ENCODE measurements around the gene TTC33. TPM values are rescaled to one million over a fixed set of nuclear protein-coding genes. Genes with fewer than 3 reads are reported as not detected.

The TTC33 gene
- total and polyA plus RNA-seq, 2 of the 13 experiments (the other 11 are each of a cell fraction or from before 2014, with no cell fraction given) = 4.5 to 20.0 TPM

DNA sequence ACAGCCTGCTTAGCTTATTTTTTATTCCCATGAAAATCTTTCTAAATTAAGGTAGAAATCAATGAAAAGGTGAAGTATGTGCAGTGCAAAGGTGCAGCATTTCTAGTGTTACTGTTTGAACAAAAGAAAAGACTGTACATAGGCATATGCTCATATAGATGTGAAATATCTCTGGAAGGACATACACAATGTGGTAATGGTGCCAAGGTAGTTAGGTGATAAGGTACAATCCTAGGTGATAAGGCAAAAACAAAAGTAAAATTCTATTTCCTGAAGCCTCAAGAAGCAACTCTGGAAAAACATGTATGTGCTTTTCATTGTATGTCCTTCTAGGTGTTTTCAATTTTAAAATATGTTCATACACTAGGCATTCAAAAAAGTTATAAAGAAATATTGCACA lies 215.5 kb downstream of the TTC33 start:
- CTCF ChIA-PET (ENCODE audit: low intra/inter-chr PET ratio, low total read pairs) = no interaction called here
- Histone ChIP-seq H3K36me3 (replicated peaks in 1 of 2; ENCODE audit: control insufficient read depth in 1 of 2, insufficient read depth in 2 of 2, low read length in 2 of 2) (no peaks in the 10 kb centered on the region), H2AFZ (ENCODE audit: low read length) (no peak overlapping the region), H3K4me2 (ENCODE audit: low read depth, low read length) (no peak overlapping the region), H3K79me2 (ENCODE audit: insufficient read depth, low read length) (no peaks in the 10 kb centered on the region), H3K27ac (ENCODE audit: extremely low read length, insufficient read depth, low read length) (no peak overlapping the region), H3K4me3 (replicated peaks in 1 of 3; ENCODE audit: insufficient read depth in 1 of 3, low read depth in 2 of 3, low read length in 3 of 3) (no peak overlapping the region), H3K27me3 (ENCODE audit: control insufficient read depth in 1 of 2, insufficient read depth in 2 of 2, low read length in 2 of 2) (no peaks in the 10 kb centered on the region), H3K4me1 (ENCODE audit: insufficient read depth, low read length) (no peaks in the 10 kb centered on the region), H3K9ac (ENCODE audit: insufficient read depth, low read depth, low read length) (no peak overlapping the region), H3K9me3 (ENCODE audit: low read length) (no peaks in the 10 kb centered on the region; the same call in 1 of the 2 replicates), H4K20me1 (ENCODE audit: insufficient read depth, low read length) (no peaks in the 10 kb centered on the region)
- POLR2A ChIA-PET = no interaction called here
- no peak for TF ChIP-seq SP140L (CRISPR knock-in tag; IDR thresholded peaks at IDR 0.05; ENCODE audit: borderline replicate concordance)
- TF ChIP-seq PTBP1 (IDR thresholded peaks at IDR 0.05; ENCODE audit: low read depth, low read length, poor library complexity, severe bottlenecking) = no peak
- DNase-seq (ENCODE audit: low spot score) (no peak), FAIRE-seq (no peak), ATAC-seq (no peak)
- intact Hi-C loops (cut with micrococcal nuclease; ENCODE audit: unreplicated experiment) = no loop called here
- BruUV-seq (replicated peaks) = no TSS peak
- in situ Hi-C loops (cut with HindIII; ENCODE audit: extremely low pct_ligation_motif_present, low pct_unique_long_range_greater_than_20kb) = no loop called here

DNA sequence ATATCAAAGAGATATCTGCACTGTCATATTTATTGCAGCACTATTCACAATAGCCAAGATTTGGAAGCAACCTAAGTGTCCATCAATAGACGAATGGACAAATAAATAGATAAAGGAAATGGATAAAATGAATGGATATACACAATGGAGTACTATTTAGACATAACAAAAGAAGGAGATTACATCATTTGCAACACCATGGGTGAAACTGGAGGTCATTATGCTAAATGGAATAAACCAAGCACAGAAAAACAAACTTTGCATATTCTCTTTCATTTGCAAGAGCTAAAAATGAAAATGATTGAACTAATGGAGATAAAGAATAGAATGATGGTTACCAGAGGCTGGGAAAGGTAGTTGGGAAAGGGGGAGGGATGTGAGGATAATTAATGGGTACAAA lies 231.1 kb downstream of the TTC33 start:
- Histone ChIP-seq H3K27ac (ENCODE audit: extremely low read length, insufficient read depth, low read length) (no peak overlapping the region), H3K9ac (ENCODE audit: insufficient read depth, low read depth, low read length) (no peak overlapping the region), H3K36me3 (replicated peaks in 1 of 2; ENCODE audit: control insufficient read depth in 1 of 2, insufficient read depth in 2 of 2, low read length in 2 of 2) (no peaks in the 10 kb centered on the region), H3K4me3 (replicated peaks in 1 of 3; ENCODE audit: insufficient read depth in 1 of 3, low read depth in 2 of 3, low read length in 3 of 3) (no peak overlapping the region), H3K4me1 (ENCODE audit: insufficient read depth, low read length) (peaks cover 11% of the 10 kb centered on the region), H3K9me3 (ENCODE audit: low read length) (no peaks in the 10 kb centered on the region), H3K79me2 (ENCODE audit: insufficient read depth, low read length) (no peaks in the 10 kb centered on the region), H2AFZ (ENCODE audit: low read length) (no peak overlapping the region), H4K20me1 (ENCODE audit: insufficient read depth, low read length) (no peaks in the 10 kb centered on the region), H3K4me2 (ENCODE audit: low read depth, low read length) (no peak overlapping the region), H3K27me3 (ENCODE audit: control insufficient read depth in 1 of 2, insufficient read depth in 2 of 2, low read length in 2 of 2) (no peaks in the 10 kb centered on the region)
- BruUV-seq (replicated peaks) = no TSS peak
- FAIRE-seq = no peak
- CTCF ChIA-PET (ENCODE audit: low intra/inter-chr PET ratio, low total read pairs) = no interaction called here
- in situ Hi-C loops (cut with HindIII; ENCODE audit: extremely low pct_ligation_motif_present, low pct_unique_long_range_greater_than_20kb) = no loop called here
- DNase-seq (ENCODE audit: low spot score) = no peak
- ATAC-seq = no peak
- TF ChIP-seq THAP11 (CRISPR knock-in tag; IDR thresholded peaks at IDR 0.05) (no peak), HHEX (CRISPR knock-in tag; IDR thresholded peaks at IDR 0.05) (no peak)
- 54% methylated on average over 1 of the region's 1 CpG for WGBS (ENCODE audit: low lambda C conversion rate)
- POLR2A ChIA-PET = no interaction called here
- intact Hi-C loops (cut with micrococcal nuclease; ENCODE audit: unreplicated experiment) = no loop called here

DNA sequence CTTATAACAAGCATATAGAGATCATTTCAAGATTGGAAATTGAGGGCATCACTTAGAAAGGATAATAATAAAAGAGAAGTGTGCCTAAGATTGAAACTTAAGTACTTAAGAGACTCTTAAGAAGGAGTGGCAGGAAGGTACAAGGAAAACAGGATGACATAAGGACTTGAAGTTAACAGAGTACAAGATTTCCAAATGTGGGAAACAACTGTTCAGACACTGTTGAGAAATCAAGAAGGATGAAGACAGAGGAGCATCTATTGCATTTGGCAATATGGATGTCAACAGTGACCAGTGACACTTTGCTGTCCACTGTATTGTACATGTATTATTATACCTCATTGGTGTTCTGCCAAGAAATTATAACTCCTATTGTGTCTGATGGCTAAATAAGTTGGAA lies 233.8 kb downstream of the TTC33 start:
- no peak for ATAC-seq
- Histone ChIP-seq H4K20me1 (ENCODE audit: insufficient read depth, low read length) (no peaks in the 10 kb centered on the region), H2AFZ (ENCODE audit: low read length) (no peak overlapping the region), H3K9me3 (ENCODE audit: low read length) (no peaks in the 10 kb centered on the region), H3K79me2 (ENCODE audit: insufficient read depth, low read length) (no peaks in the 10 kb centered on the region), H3K4me3 (replicated peaks in 1 of 3; ENCODE audit: insufficient read depth in 1 of 3, low read depth in 2 of 3, low read length in 3 of 3) (no peak overlapping the region), H3K27me3 (ENCODE audit: control insufficient read depth in 1 of 2, insufficient read depth in 2 of 2, low read length in 2 of 2) (no peaks in the 10 kb centered on the region), H3K27ac (ENCODE audit: extremely low read length, insufficient read depth, low read length) (no peak overlapping the region), H3K4me1 (ENCODE audit: insufficient read depth, low read length) (peaks cover 11% of the 10 kb centered on the region), H3K4me2 (ENCODE audit: low read depth, low read length) (no peak overlapping the region), H3K36me3 (replicated peaks in 1 of 2; ENCODE audit: control insufficient read depth in 1 of 2, insufficient read depth in 2 of 2, low read length in 2 of 2) (no peaks in the 10 kb centered on the region), H3K9ac (ENCODE audit: insufficient read depth, low read depth, low read length) (no peak overlapping the region)
- no peak for DNase-seq (ENCODE audit: low spot score)
- ChIA-PET CTCF (ENCODE audit: low intra/inter-chr PET ratio, low total read pairs) (no interaction called here), POLR2A (no interaction called here)
- intact Hi-C loops (cut with micrococcal nuclease; ENCODE audit: unreplicated experiment) = no loop called here
- no TSS peak for BruUV-seq (replicated peaks)
- no peak for FAIRE-seq
- in situ Hi-C loops (cut with HindIII; ENCODE audit: extremely low pct_ligation_motif_present, low pct_unique_long_range_greater_than_20kb) = no loop called here
- TF ChIP-seq FOXC1 (CRISPR knock-in tag; IDR thresholded peaks at IDR 0.05; ENCODE audit: borderline replicate concordance) (no peak), JUN (CRISPR knock-in tag; IDR thresholded peaks at IDR 0.05) (no peak), ZNF12 (CRISPR knock-in tag; IDR thresholded peaks at IDR 0.05) (no peak), MAFG (CRISPR knock-in tag; IDR thresholded peaks at IDR 0.05) (no peak), IKZF1 (IDR thresholded peaks at IDR 0.05) (no peak), PHF5A (CRISPR knock-in tag; IDR thresholded peaks at IDR 0.05; ENCODE audit: low read depth, unreplicated experiment) (no peak), ESRRA (CRISPR knock-in tag; IDR thresholded peaks at IDR 0.05; ENCODE audit: low read depth) (no peak)
